B cell (primary cell): ENCODE measurements around the gene EPB41L4B. TPM values are rescaled to one million over a fixed set of nuclear protein-coding genes. Genes with fewer than 3 reads are reported as not detected.

Experiments used
- ATAC-seq: fragments of 200-7000 bp; cut with Tn5 transposase; one replicate; pipeline ENCODE4 v1.10.0; 2021; ENCODE audit warnings: low read depth, mild to moderate bottlenecking, moderate number of reproducible peaks, moderate library complexity
- CTCF ChIA-PET: fragments of 350-600 bp; sonication (Branson Sonifier 250); formaldehyde crosslinking; loops from one replicate; lab custom pipeline; 2021; ENCODE audit warnings: antibody characterized with exemption, inconsistent platforms; lab: Charles Lee
- POLR2A ChIA-PET: fragments of 350-600 bp; sonication (Branson Sonifier 250); formaldehyde crosslinking; loops from one replicate; lab custom pipeline; 2021; ENCODE audit warnings: antibody characterized with exemption; lab: Charles Lee
- DNase-seq: peaks from one replicate; pipeline ENCODE4 v3.0.0; 2013
- H2AFZ ChIP-seq: 2 replicates; pipeline ENCODE4 v1.6.1; 2012; ENCODE audit warnings: mild to moderate bottlenecking, low read depth, low read length; ENCODE audit not compliant: insufficient read depth, poor library complexity, severe bottlenecking
- H3K27ac ChIP-seq, 2 donors: 1 replicate in 1 of 2; 2 replicates in 1 of 2; pipeline ENCODE4 v1.5.1; 2012 to 2013; ENCODE audit warnings: low read length in 2 of 2, mild to moderate bottlenecking in 2 of 2, moderate library complexity in 1 of 2
- H3K27me3 ChIP-seq, 4 experiments: fragments of 200-600 bp in 1 of 4; sonication (generic) in 1 of 4; replicated peaks in 1 of 4; 1 replicate in 2 of 4; 2 replicates in 2 of 4; pipeline versions ENCODE4 v1.6.1 to v1.7.0; 2013 to 2016; ENCODE audit warnings: low read length in 3 of 4, mild to moderate bottlenecking in 2 of 4, mixed read lengths in 1 of 4, moderate library complexity in 1 of 4; ENCODE audit not compliant: insufficient read depth in 4 of 4, control insufficient read depth in 3 of 4; ENCODE audit errors: control extremely low read depth in 1 of 4
- H3K36me3 ChIP-seq, 2 experiments: replicated peaks in 1 of 2; 1 replicate in 1 of 2; 2 replicates in 1 of 2; pipeline versions ENCODE4 v1.6.1 to v1.7.1; 2013; ENCODE audit warnings: low read length in 1 of 2; ENCODE audit not compliant: insufficient read depth in 2 of 2, control insufficient read depth in 1 of 2; ENCODE audit errors: control extremely low read depth in 1 of 2, extremely low read depth in 1 of 2
- H3K4me1 ChIP-seq, 2 donors: fragments of 200-600 bp in 1 of 2; sonication (generic) in 1 of 2; 1 replicate in 1 of 2; 2 replicates in 1 of 2; pipeline versions ENCODE4 v1.5.1 to v1.6.1; 2013 to 2017; ENCODE audit warnings: low read length in 2 of 2; ENCODE audit not compliant: control insufficient read depth in 2 of 2, insufficient read depth in 2 of 2
- H3K4me2 ChIP-seq: replicated peaks from 2 replicates; pipeline ENCODE3; 2012; ENCODE audit warnings: mild to moderate bottlenecking, low read depth, low read length; ENCODE audit not compliant: poor library complexity, severe bottlenecking
- H3K4me3 ChIP-seq, 5 experiments: fragments of 200-600 bp in 1 of 5; sonication (generic) in 1 of 5; 1 replicate in 3 of 5; 2 replicates in 2 of 5; pipeline versions ENCODE4 v1.5.1 to v1.7.0; 2011 to 2016; ENCODE audit warnings: low read length in 4 of 5, mild to moderate bottlenecking in 4 of 5, low read depth in 2 of 5, control low read depth in 1 of 5, moderate library complexity in 1 of 5; ENCODE audit not compliant: insufficient read depth in 1 of 5; ENCODE audit errors: control extremely low read depth in 1 of 5, extremely low read depth in 1 of 5
- H3K79me2 ChIP-seq: fragments of 200-600 bp; sonication (generic); one replicate; pipeline ENCODE4 v1.6.0; 2016; ENCODE audit warnings: low read length; ENCODE audit not compliant: control insufficient read depth, insufficient read depth
- H3K9ac ChIP-seq: fragments of 200-600 bp; sonication (generic); 2 replicates; pipeline ENCODE4 v1.6.1; 2017; ENCODE audit warnings: mild to moderate bottlenecking, low read length, moderate library complexity
- H3K9me3 ChIP-seq, 3 donors: one replicate each; pipeline versions ENCODE4 v1.6.1 to v1.7.1; 2013; ENCODE audit warnings: low read length in 2 of 3; ENCODE audit not compliant: control insufficient read depth in 2 of 3, insufficient read depth in 1 of 3; ENCODE audit errors: control extremely low read depth in 1 of 3
- H4K20me1 ChIP-seq: 2 replicates; pipeline ENCODE4 v1.6.0; 2012; ENCODE audit warnings: mild to moderate bottlenecking, low read length; ENCODE audit not compliant: insufficient read depth, control insufficient read depth, poor library complexity, severe bottlenecking
- H3K27ac Mint-ChIP-seq: one replicate; pipeline ENCODE4 v1.8.0; 2021; ENCODE audit warnings: mixed read lengths
- H3K27me3 Mint-ChIP-seq: one replicate; pipeline ENCODE4 v1.8.0; 2021; ENCODE audit warnings: mixed read lengths
- H3K4me1 Mint-ChIP-seq: one replicate; pipeline ENCODE4 v1.8.0; 2021; ENCODE audit warnings: mixed read lengths
- H3K4me3 Mint-ChIP-seq: one replicate; pipeline ENCODE4 v1.8.0; 2021; ENCODE audit warnings: mixed read lengths
- H3K9me3 Mint-ChIP-seq: one replicate; pipeline ENCODE4 v1.8.0; 2022; ENCODE audit warnings: mixed read lengths; ENCODE audit not compliant: insufficient read depth
- EZH2 ChIP-seq: IDR thresholded peaks from 2 replicates; pipeline ENCODE4 v1.6.1; 2012; ENCODE audit warnings: borderline replicate concordance, low read depth, mild to moderate bottlenecking, moderate library complexity, low read length; ENCODE audit not compliant: insufficient read depth, poor library complexity, severe bottlenecking
- WGBS: methylation state at CpG from one replicate; pipeline ENCODE4 v1.1.5; 2013; ENCODE audit warnings: missing lambda C conversion rate; ENCODE audit not compliant: insufficient coverage; 5-methylcytosine and 5-hydroxymethylcytosine counted together
- intact Hi-C: fragments of 100-400 bp; cut with micrococcal nuclease; formaldehyde crosslinking; loops from one replicate; pipeline ENCODE4 v1.10.0; 2022
- polyA plus RNA-seq: library from polyadenylated mRNA; depleted of rRNA; stranded (reverse); fragments of >200 nt; gene quantifications from 2 replicates; pipeline ENCODE4 v1.2.3, GENCODE V29; 2012
- total RNA-seq, 2 donors: library from RNA; stranded (reverse); fragments of 120-200 nt in 1 of 2; gene quantifications; 1 replicate in 1 of 2; 2 replicates in 1 of 2; pipeline versions ENCODE4 v1.2.3 to v1.2.4, GENCODE V29; 2013 to 2022
- TF ChIP-seq, protein P1 (sequence below): fragments of 200-600 bp; IDR thresholded peaks from one replicate; pipeline ENCODE4 v1.8.0; 2022; ENCODE audit warnings: antibody characterized with exemption, mild to moderate bottlenecking

Gene EPB41L4B
- total and polyA plus RNA-seq, 2 donors (not counting 1 experiment from before 2014, with no cell fraction given): 2.9 TPM; not detected in 1

DNA sequence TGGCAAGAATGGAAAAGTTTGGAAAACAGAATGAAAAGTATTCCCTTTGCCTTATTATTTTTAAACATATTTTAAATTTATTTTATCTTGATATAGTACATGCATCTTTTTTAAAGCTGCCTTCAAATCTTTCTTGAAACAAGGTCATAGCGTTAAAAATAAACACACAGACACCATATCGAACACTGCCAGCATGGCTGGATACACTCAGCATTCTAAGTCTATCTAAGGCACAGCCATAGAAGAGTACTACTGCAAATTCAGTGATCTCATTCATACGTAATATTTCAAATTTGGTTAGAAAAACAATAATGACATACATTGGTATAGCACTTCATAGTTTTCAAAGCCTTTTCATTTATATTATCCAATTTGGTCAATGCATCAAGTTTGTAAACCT lies 57.5 kb downstream of the EPB41L4B start:
- no peak overlapping the region for H3K9ac ChIP-seq
- H3K27ac ChIP-seq: no peak overlapping the region
- DNase-seq: no peak
- no peak for TF ChIP-seq EZH2
- TF ChIP-seq, protein P1, sequence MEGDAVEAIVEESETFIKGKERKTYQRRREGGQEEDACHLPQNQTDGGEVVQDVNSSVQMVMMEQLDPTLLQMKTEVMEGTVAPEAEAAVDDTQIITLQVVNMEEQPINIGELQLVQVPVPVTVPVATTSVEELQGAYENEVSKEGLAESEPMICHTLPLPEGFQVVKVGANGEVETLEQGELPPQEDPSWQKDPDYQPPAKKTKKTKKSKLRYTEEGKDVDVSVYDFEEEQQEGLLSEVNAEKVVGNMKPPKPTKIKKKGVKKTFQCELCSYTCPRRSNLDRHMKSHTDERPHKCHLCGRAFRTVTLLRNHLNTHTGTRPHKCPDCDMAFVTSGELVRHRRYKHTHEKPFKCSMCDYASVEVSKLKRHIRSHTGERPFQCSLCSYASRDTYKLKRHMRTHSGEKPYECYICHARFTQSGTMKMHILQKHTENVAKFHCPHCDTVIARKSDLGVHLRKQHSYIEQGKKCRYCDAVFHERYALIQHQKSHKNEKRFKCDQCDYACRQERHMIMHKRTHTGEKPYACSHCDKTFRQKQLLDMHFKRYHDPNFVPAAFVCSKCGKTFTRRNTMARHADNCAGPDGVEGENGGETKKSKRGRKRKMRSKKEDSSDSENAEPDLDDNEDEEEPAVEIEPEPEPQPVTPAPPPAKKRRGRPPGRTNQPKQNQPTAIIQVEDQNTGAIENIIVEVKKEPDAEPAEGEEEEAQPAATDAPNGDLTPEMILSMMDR: no peak
- 100% methylated on average over 2 of the region's 3 CpGs for WGBS
- no peaks in the 10 kb centered on the region for H3K4me1 ChIP-seq
- Mint-ChIP-seq H3K27ac (no peak overlapping the region), H3K27me3 (no peaks in the 10 kb centered on the region), H3K4me1 (no peaks in the 10 kb centered on the region), H3K9me3 (peaks cover 3% of the 10 kb centered on the region), H3K4me3 (no peak overlapping the region)
- no peaks in the 10 kb centered on the region for H3K27me3 ChIP-seq
- H3K4me2 ChIP-seq: no peak overlapping the region
- H3K79me2 ChIP-seq: no peaks in the 10 kb centered on the region
- H3K9me3 ChIP-seq: peaks cover 0 to 2% (median 0%) of the 10 kb centered on the region in 3 donors
- intact Hi-C loops: no loop called here
- no peak for ATAC-seq
- no peak overlapping the region for H3K4me3 ChIP-seq
- H3K36me3 ChIP-seq: no peaks in the 10 kb centered on the region
- CTCF ChIA-PET: interaction anchor here (0.6 kb wide), 1 partner anchor 14 kb away, joined by 5 read pairs; no protein-coding TSS in a partner anchor
- POLR2A ChIA-PET: no interaction called here
- no peak overlapping the region for H2AFZ ChIP-seq
- H4K20me1 ChIP-seq: no peaks in the 10 kb centered on the region

- no peaks in the 10 kb centered on the region for H3K9me3 ChIP-seq
- H3K4me2 ChIP-seq: no peak overlapping the region
- no peaks in the 10 kb centered on the region for H3K4me1 ChIP-seq
- H3K27ac ChIP-seq: no peak overlapping the region
- H3K36me3 ChIP-seq: no peaks in the 10 kb centered on the region
- H3K9ac ChIP-seq: no peak overlapping the region
- TF ChIP-seq EZH2: no peak
- TF ChIP-seq, protein P1: no peak
- ATAC-seq (no peak), DNase-seq (no peak)
- H3K9me3 Mint-ChIP-seq: no peaks in the 10 kb centered on the region
- no peak overlapping the region for H3K27ac Mint-ChIP-seq
- H3K4me1 Mint-ChIP-seq: no peaks in the 10 kb centered on the region
- H2AFZ ChIP-seq: no peak overlapping the region
- no peaks in the 10 kb centered on the region for H3K27me3 Mint-ChIP-seq
- no peaks in the 10 kb centered on the region for H4K20me1 ChIP-seq
- H3K4me3 Mint-ChIP-seq: no peak overlapping the region
- intact Hi-C loops: no loop called here
- 29% methylated on average over 10 of the region's 11 CpGs for WGBS
- ChIA-PET CTCF (interaction anchor here (1.6 kb wide), 1 partner anchor 12 kb away, joined by 3 read pairs; no protein-coding TSS in a partner anchor), POLR2A (no interaction called here)
- no peaks in the 10 kb centered on the region for H3K79me2 ChIP-seq
- H3K27me3 ChIP-seq: no peaks in the 10 kb centered on the region
- H3K4me3 ChIP-seq: no peak overlapping the region
Measured at GRCh38 chr9:109258481-109259302, 62.2 kb downstream of the EPB41L4B start.
